ENCODE data around the gene SCARB1.

Gene SCARB1

GRCh38 chr12:124827588-124828184 lies 36.0 kb downstream of the SCARB1 start:
- Histone ChIP-seq H3K4me1 (ENCODE audit: control insufficient read depth, insufficient read depth, low read length) (peaks cover 5% of the 10 kb centered on the region; the same call in 1 of the 2 replicates), H3K36me3 (ENCODE audit: control insufficient read depth in 2 of 2, insufficient read depth in 1 of 2, low read length in 2 of 2) (no peaks in the 10 kb centered on the region; a peak in 1 of 3 replicates), H3K27ac (ENCODE audit: extremely low read depth, low read depth, low read length) (0 out of 2 replicates have a peak overlapping the region, but pooled peaks have one; percentile 7), H3K9me3 (ENCODE audit: control insufficient read depth, insufficient read depth, low read depth, low read length) (no peaks in the 10 kb centered on the region), H3K4me3 (ENCODE audit: low read depth, low read length) (no peak overlapping the region)
- POLR2A ChIA-PET, result interaction anchor here (1.0 kb wide), 1 partner anchor 10 kb away, joined by 7 read pairs; no protein-coding TSS in a partner anchor
- CTCF ChIA-PET, result interaction anchor here (0.6 to 1.8 kb wide), 13 partner anchors 10 to 153 kb away, joined by 3 to 7 read pairs (median 4); no protein-coding TSS in a partner anchor
- TF ChIP-seq ZNF157 (tag by site-specific recombination; IDR thresholded peaks at IDR 0.05) (no peak), ZXDB (tag by site-specific recombination; IDR thresholded peaks at IDR 0.05) (0 out of 2 replicates have a peak, but pooled peaks have one; percentile 16), SP7 (tag by site-specific recombination; IDR thresholded peaks at IDR 0.05) (peak; percentile 97), ZNF623 (tag by site-specific recombination; IDR thresholded peaks at IDR 0.05) (peak; percentile 99), HOXD13 (CRISPR knock-in tag; IDR thresholded peaks at IDR 0.05; ENCODE audit: borderline replicate concordance) (0 out of 2 replicates have a peak, but pooled peaks have one; percentile 20), ZNF169 (tag by site-specific recombination; IDR thresholded peaks at IDR 0.05) (no peak), ZNF580 (tag by site-specific recombination; IDR thresholded peaks at IDR 0.05) (0 out of 2 replicates have a peak, but pooled peaks have one; percentile 65)

GRCh38 chr12:124824195-124824594 lies 39.5 kb downstream of the SCARB1 start:
- Histone ChIP-seq H3K4me3 (ENCODE audit: low read depth, low read length) (no peak overlapping the region), H3K9me3 (ENCODE audit: control insufficient read depth, insufficient read depth, low read depth, low read length) (no peaks in the 10 kb centered on the region), H3K4me1 (ENCODE audit: control insufficient read depth, insufficient read depth, low read length) (peaks cover 5% of the 10 kb centered on the region; the same call in 1 of the 2 replicates), H3K36me3 (ENCODE audit: control insufficient read depth in 2 of 2, insufficient read depth in 1 of 2, low read length in 2 of 2) (no peaks in the 10 kb centered on the region; a peak in 1 of 3 replicates), H3K27ac (ENCODE audit: extremely low read depth, low read depth, low read length) (no peak overlapping the region)
- ChIA-PET POLR2A (no interaction called here), CTCF (interaction anchor here (0.6 kb wide), 1 partner anchor 789 kb away, joined by 3 read pairs; no protein-coding TSS in a partner anchor)
- TF ChIP-seq GLIS1 (tag by site-specific recombination; IDR thresholded peaks at IDR 0.05), result no peak
- no peak for TF ChIP-seq ZNF211 (tag by site-specific recombination; IDR thresholded peaks at IDR 0.05; ENCODE audit: low read depth)
- TF ChIP-seq ZNF660 (tag by site-specific recombination; IDR thresholded peaks at IDR 0.05), result no peak

DNA sequence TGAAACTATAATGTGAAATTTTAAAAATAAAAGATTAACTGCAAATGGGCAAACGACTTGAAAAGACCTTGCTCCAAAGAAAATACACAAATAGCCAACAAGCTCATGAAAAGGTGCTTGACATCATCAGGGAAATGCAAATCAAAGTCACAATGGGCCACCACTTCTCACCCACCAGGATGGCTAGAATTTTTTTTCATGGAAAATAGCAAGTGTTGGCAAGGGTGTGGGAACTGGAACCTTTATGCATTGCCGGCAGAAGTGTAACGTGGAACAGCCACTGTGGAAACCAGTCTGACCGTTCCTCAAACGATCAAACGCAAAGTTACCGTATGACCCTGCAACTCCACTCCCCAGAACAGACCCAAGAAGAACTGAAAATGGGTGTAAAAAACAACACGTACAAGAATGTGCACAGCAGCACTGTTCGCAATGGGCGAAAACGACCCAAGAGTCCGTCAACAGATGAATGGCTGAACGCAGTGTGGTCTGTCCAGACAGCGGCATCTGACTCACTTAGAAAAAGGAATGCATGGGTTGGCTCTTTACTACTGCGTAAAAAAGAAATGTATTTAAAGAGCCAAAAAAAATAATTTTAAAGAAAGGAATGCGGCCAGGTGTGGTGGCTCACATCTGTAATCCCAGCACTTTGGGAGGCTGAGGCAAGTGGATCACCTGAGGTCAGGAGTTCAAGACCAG lies 40.2 kb downstream of the SCARB1 start:
- H3K36me3 ChIP-seq (ENCODE audit: control insufficient read depth in 2 of 2, insufficient read depth in 1 of 2, low read length in 2 of 2), result no peaks in the 10 kb centered on the region; a peak in 1 of 3 replicates
- no peak overlapping the region for H3K27ac ChIP-seq (ENCODE audit: extremely low read depth, low read depth, low read length)
- CTCF ChIA-PET, result interaction anchor here (0.6 kb wide), 1 partner anchor 788 kb away, joined by 3 read pairs; no protein-coding TSS in a partner anchor
- POLR2A ChIA-PET, result no interaction called here
- no peaks in the 10 kb centered on the region for H3K9me3 ChIP-seq (ENCODE audit: control insufficient read depth, insufficient read depth, low read depth, low read length)
- TF ChIP-seq ZBTB11 (tag by site-specific recombination; conservative IDR thresholded peaks at IDR 0.05; ENCODE audit: low read depth), result no peak
- TF ChIP-seq SETDB1 (IDR thresholded peaks at IDR 0.05; ENCODE audit: insufficient read length, low read length), result no peak
- no peak for TF ChIP-seq ZNF18 (tag by site-specific recombination; IDR thresholded peaks at IDR 0.05)
- TF ChIP-seq ZFHX2 (tag by site-specific recombination; conservative IDR thresholded peaks at IDR 0.05), result no peak
- no peak for TF ChIP-seq ZNF580 (tag by site-specific recombination; IDR thresholded peaks at IDR 0.05)
- no peak for TF ChIP-seq ZNF214 (tag by site-specific recombination; IDR thresholded peaks at IDR 0.05; ENCODE audit: borderline replicate concordance)
- no peak overlapping the region for H3K4me3 ChIP-seq (ENCODE audit: low read depth, low read length)
- H3K4me1 ChIP-seq (ENCODE audit: control insufficient read depth, insufficient read depth, low read length), result peaks cover 5% of the 10 kb centered on the region; the same call in 1 of the 2 replicates
